Thymus (tissue), 11 donors: ENCODE results near the gene CCDC17. TPM values are rescaled to one million over a fixed set of nuclear protein-coding genes. Genes with fewer than 3 reads are reported as not detected.

Experiments used
- DNase-seq, 9 donors: peaks; one replicate each; pipeline ENCODE4 v3.0.0-alpha.2; 2013; ENCODE audit warnings: low spot score in 9 of 9, low read depth in 6 of 9, missing footprints in 1 of 9
- H3K27ac ChIP-seq, 2 donors: one replicate each; pipeline ENCODE4 v1.5.1; 2013; ENCODE audit warnings: control low read depth in 1 of 2, low read depth in 1 of 2, low read length in 1 of 2, mild to moderate bottlenecking in 1 of 2, moderate library complexity in 1 of 2
- H3K27me3 ChIP-seq, 2 donors: one replicate each; pipeline ENCODE4 v1.5.1; 2013; ENCODE audit warnings: low read length in 1 of 2; ENCODE audit not compliant: control insufficient read depth in 2 of 2, insufficient read depth in 1 of 2
- H3K36me3 ChIP-seq, 2 donors: one replicate each; pipeline ENCODE4 v1.5.1; 2013; ENCODE audit warnings: low read length in 1 of 2, mild to moderate bottlenecking in 1 of 2, moderate library complexity in 1 of 2; ENCODE audit not compliant: control insufficient read depth in 2 of 2, insufficient read depth in 2 of 2
- H3K4me1 ChIP-seq, 2 donors: one replicate each; pipeline ENCODE4 v1.5.1; 2013; ENCODE audit warnings: low read length in 2 of 2; ENCODE audit not compliant: control insufficient read depth in 2 of 2, insufficient read depth in 2 of 2
- H3K4me3 ChIP-seq, 2 donors: one replicate each; pipeline ENCODE4 v1.5.1; 2013; ENCODE audit warnings: low read length in 2 of 2, control low read depth in 1 of 2, mild to moderate bottlenecking in 1 of 2
- H3K9me3 ChIP-seq, 2 donors: one replicate each; pipeline ENCODE4 v1.5.1; 2013; ENCODE audit warnings: low read length in 1 of 2, mild to moderate bottlenecking in 1 of 2; ENCODE audit not compliant: control insufficient read depth in 2 of 2, insufficient read depth in 1 of 2
- WGBS: extraction: QIAGEN DNeasy Blood & Tissue Kit; methylation state at CpG from one replicate; pipeline ENCODE4 v1.1.7; 2013; 5-methylcytosine and 5-hydroxymethylcytosine counted together
- polyA plus RNA-seq: library from polyadenylated mRNA; stranded (reverse); fragments of 200-250 nt; gene quantifications from one replicate; pipeline ENCODE4 v1.2.3, GENCODE V29; 2013
- total RNA-seq: library from RNA; stranded (reverse); fragments of 120-200 nt; gene quantifications from one replicate; pipeline ENCODE4 v1.2.4, GENCODE V29; 2013
- donor health status: healthy.

The CCDC17 gene
- total and polyA plus RNA-seq, 2 donors = 0.90 to 3.4 TPM

DNA sequence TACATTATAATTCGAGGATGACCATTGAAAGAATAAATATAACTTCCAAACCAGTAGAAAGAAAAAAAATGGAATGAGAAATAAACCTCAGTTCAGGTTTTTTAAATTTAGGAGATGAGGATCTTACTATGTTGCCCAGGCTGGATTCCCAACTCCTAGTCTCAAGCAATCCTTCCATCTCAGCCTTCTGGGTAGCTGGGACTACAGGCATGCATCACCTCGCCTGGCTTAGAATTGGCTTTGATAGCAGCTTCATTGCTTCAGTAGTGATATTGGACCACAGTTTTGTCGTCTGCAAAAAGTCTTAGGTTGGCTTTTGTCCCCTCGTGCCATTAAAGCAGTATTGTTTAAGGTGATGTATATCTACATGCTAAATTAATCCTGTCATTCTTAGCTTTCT is 37.1 kb downstream of the CCDC17 start:
- Histone ChIP-seq H3K4me3 (no peak overlapping the region), H3K4me1 (peaks cover 12 to 21% of the 10 kb centered on the region in 2 donors), H3K9me3 (no peaks in the 10 kb centered on the region), H3K27ac (peak overlapping the region in 1 of 2 donors; percentile 5), H3K27me3 (no peaks in the 10 kb centered on the region), H3K36me3 (peaks cover 7 to 23% of the 10 kb centered on the region in 2 donors)
- WGBS = 85% methylated on average over 4 of the region's 4 CpGs
- DNase-seq = no peak

DNA sequence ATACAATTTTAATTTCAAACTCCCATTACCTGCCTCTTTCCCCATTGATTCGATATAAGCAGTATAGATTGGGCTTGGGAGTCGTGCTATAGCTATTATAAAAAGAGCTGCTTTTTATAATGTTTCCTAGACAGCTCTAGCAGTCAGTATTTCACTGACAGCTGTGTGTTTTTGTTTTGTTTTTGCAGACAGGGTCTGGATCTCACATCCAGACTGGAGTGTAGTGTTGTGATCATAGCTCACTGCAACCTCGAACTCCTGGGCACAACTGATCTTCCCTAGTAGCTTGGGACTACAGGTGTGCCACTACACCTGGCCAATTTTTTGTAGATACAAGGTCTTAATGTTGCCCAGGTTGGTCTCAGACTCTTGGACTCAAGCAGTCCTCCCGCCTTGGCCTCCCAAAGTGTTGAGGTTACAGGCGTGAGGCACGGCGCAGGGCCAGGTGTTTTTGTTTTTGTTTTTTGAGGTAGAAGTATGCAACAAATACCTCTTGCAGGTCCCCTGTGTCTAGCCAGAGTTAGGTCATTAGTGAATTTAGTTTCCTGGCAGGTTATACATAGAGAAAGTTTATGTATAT is 38.3 kb downstream of the CCDC17 start:
- Histone ChIP-seq H3K4me1 (peaks cover 12 to 21% of the 10 kb centered on the region in 2 donors), H3K9me3 (no peaks in the 10 kb centered on the region), H3K27ac (no peak overlapping the region), H3K4me3 (peak overlapping the region; percentile 55 to 80), H3K36me3 (peaks cover 3 to 12% of the 10 kb centered on the region in 2 donors), H3K27me3 (no peaks in the 10 kb centered on the region)
- DNase-seq = no peak
- 47% methylated on average over 7 of the region's 7 CpGs for WGBS

DNA sequence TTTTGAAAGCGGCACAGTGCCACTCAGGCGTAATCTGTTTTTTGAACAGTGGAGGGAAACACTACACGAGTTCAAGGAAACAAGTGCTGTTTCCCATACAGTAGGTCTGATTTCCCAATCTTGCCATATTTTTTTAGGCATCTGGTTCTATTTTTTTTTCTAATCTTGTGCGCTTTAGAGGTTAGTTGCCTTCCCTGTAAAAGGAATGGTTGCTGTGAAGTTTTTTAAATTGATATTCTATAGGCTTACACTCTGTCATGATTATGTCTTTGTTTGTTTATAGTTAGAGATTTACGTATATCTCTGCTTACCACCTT is 38.8 kb downstream of the CCDC17 start:
- Histone ChIP-seq H3K4me1 (peaks cover 12 to 21% of the 10 kb centered on the region in 2 donors), H3K27me3 (no peaks in the 10 kb centered on the region), H3K36me3 (peaks cover 3 to 10% of the 10 kb centered on the region in 2 donors), H3K4me3 (peak overlapping the region; percentile 55 to 80), H3K27ac (peak overlapping the region; percentile 64 to 90), H3K9me3 (no peaks in the 10 kb centered on the region)
- DNase-seq = no peak
- 6% methylated on average over 5 of the region's 5 CpGs for WGBS

DNA sequence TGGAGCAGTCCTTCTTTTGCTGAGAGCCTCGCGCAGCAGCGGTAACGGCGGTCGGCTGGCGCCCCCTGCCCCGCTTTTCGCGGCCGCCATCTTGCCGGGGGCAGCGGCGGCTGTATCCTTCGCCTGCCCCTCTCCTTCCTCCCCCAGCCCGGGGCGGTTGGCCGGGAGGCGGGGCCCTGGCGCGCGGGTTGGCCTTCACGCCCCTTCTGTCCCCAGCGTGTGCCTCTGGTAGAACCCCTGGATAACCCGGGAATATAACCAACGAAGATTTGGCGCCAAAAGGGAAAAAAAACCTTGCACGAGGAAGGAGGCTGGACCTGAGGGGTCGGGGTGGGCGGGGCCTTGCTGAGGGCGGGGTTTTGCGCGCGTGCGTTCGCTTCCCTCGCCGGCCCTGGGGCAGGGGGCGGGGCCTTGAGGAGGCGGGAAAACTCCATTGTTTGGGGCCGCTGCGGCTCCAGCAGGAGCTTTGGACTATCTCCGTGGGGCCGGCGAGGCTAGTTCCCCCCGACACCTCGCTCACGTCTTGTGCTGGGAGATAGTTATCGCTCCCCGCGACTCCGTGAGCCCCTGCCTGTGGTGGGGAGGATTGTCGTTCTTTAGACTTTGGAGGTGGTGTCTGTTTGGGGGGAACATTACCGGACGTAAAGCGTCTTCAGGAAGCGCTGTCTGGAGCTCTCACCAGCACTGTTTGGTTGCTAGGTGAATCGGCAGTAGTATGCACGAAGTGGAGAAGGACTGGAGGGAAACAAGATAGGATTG is 39.3 kb downstream of the CCDC17 start:
- Histone ChIP-seq H3K4me3 (peak overlapping the region; percentile 55 to 80), H3K4me1 (peaks cover 12 to 21% of the 10 kb centered on the region in 2 donors), H3K27ac (peak overlapping the region; percentile 90 to 98), H3K27me3 (no peaks in the 10 kb centered on the region), H3K9me3 (no peaks in the 10 kb centered on the region), H3K36me3 (peaks cover 3 to 10% of the 10 kb centered on the region in 2 donors)
- under 1% methylated on average over 59 of the region's 59 CpGs for WGBS
- DNase-seq = peak; percentile 76 to 95 (median 88)

DNA sequence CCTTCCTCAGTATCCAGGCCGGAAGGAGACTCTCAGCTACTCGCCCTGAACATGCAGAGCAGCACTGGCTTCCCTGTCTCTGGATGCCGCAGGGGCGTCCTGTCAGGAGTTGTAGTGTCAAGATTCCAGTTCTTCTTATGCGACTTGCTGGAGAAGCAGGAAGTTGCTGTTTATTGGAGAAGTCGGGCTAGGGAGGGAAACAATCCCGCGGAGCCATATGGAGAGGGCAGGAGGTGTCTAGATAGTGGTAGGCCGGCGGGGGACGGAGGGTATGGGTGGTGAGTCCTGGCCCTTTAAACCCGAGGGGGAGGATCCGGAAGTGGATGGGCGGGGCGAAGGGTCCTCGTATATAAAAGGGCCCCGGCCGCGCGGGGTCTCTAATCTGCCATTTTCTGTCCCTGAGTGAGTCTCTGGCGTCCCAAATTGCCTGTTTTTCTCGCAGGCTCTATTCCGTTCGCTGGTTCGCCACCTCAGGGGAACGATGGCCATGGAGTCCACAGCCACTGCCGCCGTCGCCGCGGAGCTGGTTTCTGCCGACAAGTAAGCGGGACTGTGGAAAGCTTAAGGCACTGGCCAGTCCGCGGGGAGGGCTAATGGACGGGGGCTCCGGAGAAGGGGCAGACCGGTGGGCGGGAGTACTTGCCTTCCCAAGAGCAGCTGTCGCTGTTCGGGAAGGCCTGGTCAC is 40.0 kb downstream of the CCDC17 start, which contains the start of gene NASP:
Gene NASP (plus strand): TSS at position 376 of the 685 bp plus-strand sequence. CDS start 106 bp downstream, at position 482.
- WGBS = under 1% methylated on average over 40 of the region's 41 CpGs
- H3K4me3 ChIP-seq = peak within 1 kb of the TSS; percentile 55 to 80
- H3K4me1 ChIP-seq = peaks cover 12 to 21% of the 10 kb centered on the region in 2 donors
- H3K9me3 ChIP-seq = peaks cover 0 to 3% of the 10 kb centered on the region in 2 donors
- peak in 8 of 9 donors; percentile 83 to 97 (median 92) for DNase-seq
- peaks cover 3 to 5% of the 10 kb centered on the region in 2 donors for H3K36me3 ChIP-seq
- H3K27me3 ChIP-seq = no peaks in the 10 kb centered on the region
- H3K27ac ChIP-seq = peak within 1 kb of the TSS; percentile 90 to 98

DNA sequence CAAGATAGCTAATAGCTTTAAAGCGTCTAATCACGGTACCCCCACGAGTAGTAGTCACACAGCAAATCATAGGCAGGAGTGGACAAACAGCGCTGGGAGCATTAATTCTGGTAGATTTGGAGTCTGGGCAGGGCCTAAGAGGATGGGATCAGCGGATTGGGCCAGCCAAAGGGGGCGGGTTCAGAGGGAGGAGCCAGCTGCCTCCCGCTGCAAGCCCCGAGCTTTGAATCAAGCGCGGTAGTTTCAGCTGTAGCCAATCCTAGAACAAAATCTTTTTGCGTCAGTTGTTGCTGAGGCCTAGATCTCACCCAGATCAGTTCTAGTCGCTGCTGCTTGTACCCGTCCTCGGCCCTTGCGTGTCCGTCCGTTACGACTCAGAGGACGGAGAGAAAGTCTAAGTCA is 40.6 kb downstream of the CCDC17 start:
- DNase-seq = peak; percentile 90 to 99 (median 96)
- Histone ChIP-seq H3K27ac (peak overlapping the region; percentile 90 to 98), H3K4me3 (peak overlapping the region; percentile 55 to 80), H3K9me3 (peaks cover 0 to 3% of the 10 kb centered on the region in 2 donors), H3K27me3 (no peaks in the 10 kb centered on the region), H3K36me3 (peaks cover 3% of the 10 kb centered on the region in 2 donors), H3K4me1 (peaks cover 12 to 21% of the 10 kb centered on the region in 2 donors)
- WGBS = under 1% methylated on average over 19 of the region's 19 CpGs

DNA sequence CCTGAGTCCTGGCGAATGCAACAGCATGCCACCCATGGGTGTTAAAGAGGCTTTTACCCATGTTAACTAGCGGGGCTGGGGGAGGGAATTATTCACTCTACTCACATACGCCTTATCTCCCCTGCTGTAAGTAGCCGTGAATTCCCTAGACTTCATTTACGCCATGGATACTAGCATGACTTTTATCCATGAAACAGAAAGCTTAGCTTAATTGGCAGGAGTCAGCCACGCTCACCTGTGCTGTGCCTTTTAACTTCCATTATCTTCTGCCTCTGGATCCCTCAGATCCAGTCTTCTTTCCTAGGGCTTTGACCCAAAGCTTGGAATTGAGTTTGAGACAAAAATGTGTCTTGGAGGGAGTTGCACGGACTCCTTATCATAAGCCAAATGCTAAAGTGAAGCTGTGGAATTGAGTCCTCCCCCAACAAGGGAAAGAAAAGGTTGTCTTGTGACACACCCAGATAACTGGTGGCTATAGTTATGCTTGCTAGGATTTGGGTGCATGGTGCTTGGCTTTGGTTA is 49.7 kb downstream of the CCDC17 start:
- Histone ChIP-seq H3K4me3 (no peak overlapping the region), H3K27ac (no peak overlapping the region), H3K27me3 (no peaks in the 10 kb centered on the region), H3K36me3 (peaks cover 11 to 18% of the 10 kb centered on the region in 2 donors), H3K4me1 (no peaks in the 10 kb centered on the region), H3K9me3 (peaks cover 0 to 2% of the 10 kb centered on the region in 2 donors)
- over 99% methylated on average over 7 of the region's 7 CpGs for WGBS
- DNase-seq = no peak

DNA sequence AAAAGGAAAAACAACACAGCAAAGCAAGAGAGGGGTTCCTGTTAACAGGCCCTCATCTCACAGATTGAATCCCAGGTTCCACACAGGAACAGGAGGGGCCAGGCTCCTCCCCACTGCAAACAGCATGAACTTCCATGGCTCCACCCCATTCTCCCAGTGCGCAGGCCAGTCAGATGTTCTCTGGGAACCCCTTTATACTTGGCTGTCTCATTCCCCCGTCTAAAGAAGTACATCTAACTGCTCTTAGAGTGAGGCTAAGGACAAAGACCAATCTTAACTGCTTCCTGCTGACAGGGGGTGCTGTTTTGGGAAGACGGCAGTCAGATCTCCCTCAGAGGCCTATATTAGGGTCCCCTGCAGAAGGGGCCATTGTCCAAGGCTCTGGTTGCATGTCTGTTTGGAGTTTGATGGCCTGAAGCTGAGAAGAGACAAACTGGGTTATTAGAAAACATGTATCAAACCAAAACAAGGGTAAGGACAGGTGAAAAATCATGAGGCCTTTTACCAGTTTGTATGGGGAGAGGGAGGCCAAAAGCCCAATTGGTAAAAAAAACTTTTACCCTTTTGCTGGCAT is 50.5 kb downstream of the CCDC17 start:
- Histone ChIP-seq H3K4me3 (no peak overlapping the region), H3K36me3 (peaks cover 18 to 27% of the 10 kb centered on the region in 2 donors), H3K27me3 (no peaks in the 10 kb centered on the region), H3K27ac (no peak overlapping the region), H3K4me1 (no peaks in the 10 kb centered on the region), H3K9me3 (no peaks in the 10 kb centered on the region)
- 95% methylated on average over 3 of the region's 3 CpGs for WGBS
- DNase-seq = no peak
